ENCODE measurements around the gene DNAH17.

The DNAH17 gene

GRCh38 chr17:78427140-78427539 is 150.1 kb downstream of the DNAH17 start:
- DNase-seq = no peak

- no peak for DNase-seq
Measured at GRCh38 chr17:78426293-78426879, 150.8 kb downstream of the DNAH17 start.

DNA sequence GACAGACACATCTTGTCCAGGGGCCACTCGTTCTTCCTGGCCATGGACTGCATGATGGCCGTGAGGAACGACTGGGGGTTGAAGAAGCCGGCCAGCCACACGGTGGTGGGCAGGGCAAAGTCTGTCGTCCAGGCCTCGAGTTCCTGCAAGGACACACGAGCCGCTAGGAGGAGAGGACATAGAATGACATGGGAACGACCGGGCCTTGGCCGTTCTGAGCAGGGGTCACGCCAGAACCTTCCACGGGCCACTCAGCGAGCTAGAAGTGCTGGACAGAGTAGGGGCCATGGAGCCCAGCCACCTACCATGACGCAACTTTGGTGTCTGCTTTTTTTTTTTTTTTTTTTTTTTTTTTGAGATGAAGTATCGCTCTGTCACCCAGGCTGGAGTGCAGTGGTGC is 151.8 kb downstream of the DNAH17 start:
- no peak for DNase-seq

GRCh38 chr17:78423961-78424675 is 153.1 kb downstream of the DNAH17 start:
- DNase-seq = no peak

GRCh38 chr17:78422872-78423588 is 154.2 kb downstream of the DNAH17 start:
- DNase-seq = no peak

- no peak for DNase-seq
Measured at GRCh38 chr17:78422267-78422605, 155.0 kb downstream of the DNAH17 start.

- peak; percentile 72 to 77 for DNase-seq
Measured at GRCh38 chr17:78421534-78422266, 155.5 kb downstream of the DNAH17 start.

- DNase-seq = no peak
Measured at GRCh38 chr17:78421084-78421533, 156.1 kb downstream of the DNAH17 start.

DNA sequence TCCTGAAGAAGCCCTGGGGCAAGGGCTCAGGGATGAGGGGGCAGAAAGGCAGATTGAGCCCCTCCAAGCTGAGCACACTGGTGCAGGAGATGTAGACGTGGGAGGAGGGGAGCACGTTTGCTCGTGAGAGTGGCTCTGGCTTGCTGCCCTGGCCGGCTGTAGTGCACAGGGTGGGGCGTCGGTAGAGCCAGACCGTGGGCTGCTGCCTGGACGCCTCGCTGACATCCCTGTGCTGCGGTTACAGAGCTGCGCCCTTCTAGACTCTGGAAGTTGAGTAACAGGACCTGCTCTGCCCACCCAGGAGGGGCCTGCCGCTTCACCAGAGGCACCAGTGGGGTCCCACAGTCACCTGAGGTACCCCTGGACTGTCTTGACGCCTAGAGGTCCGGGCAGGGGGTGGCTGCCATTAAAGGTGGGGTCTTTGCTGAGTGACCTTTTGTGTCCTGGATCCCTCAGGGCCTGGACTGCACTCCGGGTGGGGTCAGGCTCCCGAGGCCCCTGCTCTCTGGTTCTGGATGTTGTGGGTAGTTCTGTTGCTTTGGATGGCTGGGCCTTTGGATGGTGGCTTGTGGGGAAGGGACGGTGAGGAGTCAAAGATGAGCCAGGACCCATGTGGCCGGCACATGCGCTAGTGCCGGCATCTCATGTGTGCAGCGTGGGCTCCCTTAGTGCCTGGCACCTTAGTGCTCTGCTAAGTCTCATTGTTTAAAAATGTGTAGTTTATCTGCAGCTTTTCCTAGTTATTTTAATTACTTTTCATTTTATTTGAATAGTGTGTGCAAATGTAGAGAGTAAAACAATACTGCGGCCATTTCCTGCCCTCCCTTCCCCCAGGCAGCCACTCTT is 157.0 kb downstream of the DNAH17 start:
- no peak for DNase-seq

DNA sequence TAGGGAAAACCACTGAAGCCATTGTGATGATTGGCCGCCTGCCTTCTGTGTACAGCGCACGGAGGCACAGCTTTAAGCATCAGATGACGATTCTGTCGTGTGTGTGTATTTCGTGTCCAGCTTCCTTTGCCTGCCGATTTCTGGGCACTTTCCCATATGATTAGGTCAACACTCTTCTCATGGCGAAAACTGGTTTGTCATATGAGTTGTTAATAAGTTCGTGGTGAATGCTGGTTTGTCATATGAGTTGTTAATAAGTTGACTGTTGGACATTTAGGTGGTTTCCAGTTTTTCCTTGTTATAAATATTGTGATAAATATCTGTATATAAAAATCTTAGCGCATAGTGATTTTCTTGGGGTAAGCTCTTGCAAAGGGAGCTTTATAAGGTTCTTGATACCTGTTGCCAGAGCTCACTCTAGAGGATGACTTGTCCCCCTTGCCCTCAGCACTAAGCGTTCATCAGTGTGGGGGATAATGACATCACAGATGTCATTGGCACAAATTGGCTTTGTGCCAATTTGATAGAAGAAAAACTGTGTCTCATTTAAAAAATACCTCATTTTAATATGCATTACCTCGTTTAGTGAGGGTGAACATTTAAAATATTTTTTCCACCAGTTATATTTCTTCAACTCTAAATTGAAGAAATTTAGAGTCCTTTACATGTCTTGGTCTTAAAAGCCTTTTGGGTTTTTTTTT is 158.7 kb downstream of the DNAH17 start:
- no peak for DNase-seq

- DNase-seq = no peak
Measured at GRCh38 chr17:78417531-78417909, 159.7 kb downstream of the DNAH17 start.

GRCh38 chr17:78416791-78417530 is 160.2 kb downstream of the DNAH17 start:
- no peak for DNase-seq

DNA sequence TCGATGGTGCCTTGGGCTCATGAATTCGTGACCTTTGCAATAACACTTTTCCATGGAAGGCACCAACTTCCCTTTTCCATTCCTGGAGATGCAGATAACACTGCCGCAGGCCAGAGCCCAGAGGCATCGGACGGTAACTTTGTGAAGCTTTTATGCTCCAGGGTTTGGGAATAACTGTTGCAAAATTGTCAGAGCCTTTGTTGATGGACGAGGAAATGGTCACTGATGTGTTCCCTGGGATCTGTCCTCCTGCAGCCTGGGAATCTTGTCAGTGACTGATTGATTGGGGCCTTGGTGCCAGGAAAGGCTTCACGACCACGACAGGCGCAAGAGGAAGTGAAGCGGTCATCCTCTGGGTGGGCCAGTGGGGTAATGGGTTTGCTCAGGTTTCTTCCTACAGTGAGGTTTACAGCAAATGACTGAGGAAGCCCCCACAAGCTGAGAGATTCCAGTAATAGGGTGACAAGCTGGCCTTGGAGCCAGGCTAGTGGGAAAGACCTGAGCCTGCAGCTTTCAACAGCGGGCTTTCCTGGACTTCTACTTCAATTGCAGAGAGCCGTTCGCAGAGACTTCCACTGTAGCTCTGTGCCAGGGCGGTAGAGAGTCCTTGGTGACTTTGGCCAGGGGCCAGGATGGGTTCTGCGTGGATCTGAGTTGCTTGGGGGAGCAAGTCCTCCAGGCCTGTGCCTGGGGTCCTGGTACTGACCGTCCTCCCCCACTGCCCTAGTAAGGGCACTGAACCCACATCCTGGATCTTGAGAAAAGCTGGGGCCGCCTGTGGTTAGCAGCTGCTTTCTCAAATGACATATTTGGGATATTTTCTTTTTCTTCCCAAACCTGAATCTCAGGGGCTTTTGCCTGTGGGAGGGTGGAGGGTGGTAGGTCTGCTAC is 161.1 kb downstream of the DNAH17 start:
- no peak for DNase-seq

GRCh38 chr17:78414178-78415162 is 162.7 kb downstream of the DNAH17 start:
- peak in 1 of 2 donors; percentile 36 for DNase-seq

DNA sequence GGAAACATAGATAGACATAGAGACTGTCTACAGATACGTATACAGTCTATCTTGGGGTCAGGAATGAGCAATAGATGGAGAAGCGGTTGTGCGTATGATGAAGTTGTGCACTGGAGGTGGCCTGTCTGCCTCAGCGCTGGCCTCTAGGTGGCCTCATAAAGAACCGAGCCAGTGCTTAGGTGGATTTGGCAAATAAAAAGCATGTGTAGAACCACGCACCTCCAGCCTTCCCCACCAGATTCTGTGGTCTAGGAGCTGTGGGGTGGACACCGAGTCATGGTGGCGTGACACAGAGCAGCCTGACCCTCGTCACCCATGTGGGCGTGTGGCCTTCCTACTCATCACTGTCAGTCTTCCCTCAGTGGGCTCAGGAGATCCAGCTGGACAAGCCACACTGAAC is 164.8 kb downstream of the DNAH17 start:
- peak; percentile 34 to 43 for DNase-seq

DNA sequence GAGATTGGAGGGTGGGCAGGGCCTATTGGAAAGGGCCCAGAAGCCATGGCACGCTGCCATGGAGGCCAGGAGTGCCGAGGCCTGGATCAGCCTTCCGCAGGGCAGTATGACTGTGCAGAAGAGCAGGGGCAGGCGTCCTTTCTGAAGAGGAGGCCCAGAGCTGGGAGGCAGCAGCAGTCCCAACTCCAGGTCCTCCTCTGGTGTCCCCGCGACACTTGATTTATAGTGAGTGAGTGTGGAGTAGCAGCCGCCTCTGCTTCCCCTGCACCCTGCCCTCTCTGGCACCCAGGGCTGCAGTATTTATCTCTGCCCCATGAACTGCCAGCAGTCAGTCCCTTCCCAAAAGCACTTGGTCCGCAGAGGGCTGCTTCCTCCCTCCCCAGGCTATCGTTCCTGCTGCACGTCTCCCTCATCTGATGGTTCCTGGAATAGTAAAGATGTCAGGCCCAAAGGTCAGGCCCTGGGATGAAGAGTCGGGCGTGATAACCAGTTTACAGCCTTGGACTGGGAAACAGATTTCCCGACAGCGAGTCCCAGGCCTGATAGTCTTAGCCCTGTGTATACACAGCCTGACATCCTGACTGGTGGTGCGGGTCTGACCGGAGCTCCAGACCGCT is 165.8 kb downstream of the DNAH17 start:
- no peak for DNase-seq

- no peak for DNase-seq
Measured at GRCh38 chr17:78409191-78409928, 167.8 kb downstream of the DNAH17 start.
